ENCODE data around the gene NEDD9. TPM values are rescaled to one million over a fixed set of nuclear protein-coding genes. Genes with fewer than 3 reads are reported as not detected.
A peak's percentile ranks its signal among the peaks of the same experiment; 100 is the strongest.

The NEDD9 gene
- polyA plus RNA-seq, 1 of the 3 experiments (the other 2 are of a cell fraction), result 7.4 TPM

DNA sequence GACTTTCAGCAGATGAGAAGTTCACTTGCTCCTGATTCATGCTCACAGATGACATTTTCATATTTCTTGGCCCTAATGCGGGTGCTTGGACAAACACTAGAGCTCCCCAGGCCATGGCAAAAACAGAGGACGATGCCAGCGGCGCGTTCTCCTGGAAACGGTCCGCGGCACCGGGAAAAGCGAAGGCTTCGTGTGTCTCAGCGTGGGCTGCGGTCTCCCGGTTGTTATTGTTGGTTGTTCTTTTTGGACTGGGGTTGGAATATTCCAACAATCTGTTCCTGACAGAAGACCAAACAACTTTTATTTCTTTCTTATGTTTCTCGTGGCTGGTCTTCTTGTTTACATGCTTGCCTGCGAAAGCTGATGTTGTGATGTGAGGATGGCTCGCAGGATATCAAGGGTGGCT, 46.8 kb upstream of the NEDD9 start (continued):
- TF ChIP-seq PBX3 (IDR thresholded peaks at IDR 0.05), result no peak
- TF ChIP-seq FOXJ3 (CRISPR knock-in tag; IDR thresholded peaks at IDR 0.05), result no peak

DNA sequence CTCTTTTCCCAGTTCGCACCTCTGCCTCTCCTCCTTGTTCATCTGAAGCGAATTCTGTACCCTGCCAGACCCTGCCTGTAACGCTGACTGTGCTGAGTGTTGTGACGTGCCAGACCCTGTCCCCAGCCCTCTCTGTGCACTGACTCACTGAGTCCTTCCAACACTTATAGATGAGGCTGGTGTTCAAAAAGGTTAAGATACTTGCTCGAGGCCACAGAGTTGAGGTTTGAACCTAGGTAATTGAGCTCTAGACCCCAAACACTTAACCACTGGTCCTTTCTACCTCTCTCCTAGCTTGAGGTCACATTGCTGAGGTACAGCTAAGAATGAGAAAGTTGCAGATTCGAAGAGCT, 45.7 kb upstream of the NEDD9 start:
- Histone ChIP-seq H3K79me2 (ENCODE audit: insufficient read depth) (no peaks in the 10 kb centered on the region), H4K20me1 (ENCODE audit: insufficient read depth) (no peaks in the 10 kb centered on the region), H3K4me1 (ENCODE audit: control insufficient read depth in 1 of 2, insufficient read depth in 2 of 2, low read depth in 1 of 2, low read length in 1 of 2) (peaks cover 11 to 30% of the 10 kb centered on the region in 2 experiments; a peak in 3 of 4 replicates), H3K4me2 (no peak overlapping the region), H2AFZ (ENCODE audit: low read depth) (no peak overlapping the region; the same call in 1 of the 2 replicates), H3K9me2 (no peaks in the 10 kb centered on the region), H3K9ac (no peak overlapping the region), H3K9me3 (no peaks in the 10 kb centered on the region), H3F3A (replicated peaks; ENCODE audit: insufficient read depth) (peaks cover 5% of the 10 kb centered on the region), H3K4me3 (ENCODE audit: low read depth in 2 of 2, low read length in 1 of 2) (no peak overlapping the region), H3K27me3 (ENCODE audit: insufficient read depth) (no peaks in the 10 kb centered on the region), H3K36me3 (replicated peaks in 1 of 2; ENCODE audit: control insufficient read depth in 1 of 2, insufficient read depth in 2 of 2, low read length in 1 of 2) (no peaks in the 10 kb centered on the region), H3K27ac (ENCODE audit: low read depth in 2 of 2, low read length in 1 of 2) (peak overlapping the region in 1 of 2 experiments; percentile 4; a peak in 1 of 4 replicates)
- no peak for DNase-seq
- POLR2A ChIA-PET, result no interaction called here
- CTCF ChIA-PET, result interaction anchor here (0.6 to 1.4 kb wide), 3 partner anchors 9 to 115 kb away, joined by 3 to 4 read pairs (median 3); no protein-coding TSS in a partner anchor
- 84% methylated on average over 6 of the region's 6 CpGs for WGBS (ENCODE audit: low lambda C conversion rate)
- TF ChIP-seq, protein P1, sequence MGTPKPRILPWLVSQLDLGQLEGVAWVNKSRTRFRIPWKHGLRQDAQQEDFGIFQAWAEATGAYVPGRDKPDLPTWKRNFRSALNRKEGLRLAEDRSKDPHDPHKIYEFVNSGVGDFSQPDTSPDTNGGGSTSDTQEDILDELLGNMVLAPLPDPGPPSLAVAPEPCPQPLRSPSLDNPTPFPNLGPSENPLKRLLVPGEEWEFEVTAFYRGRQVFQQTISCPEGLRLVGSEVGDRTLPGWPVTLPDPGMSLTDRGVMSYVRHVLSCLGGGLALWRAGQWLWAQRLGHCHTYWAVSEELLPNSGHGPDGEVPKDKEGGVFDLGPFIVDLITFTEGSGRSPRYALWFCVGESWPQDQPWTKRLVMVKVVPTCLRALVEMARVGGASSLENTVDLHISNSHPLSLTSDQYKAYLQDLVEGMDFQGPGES (IDR thresholded peaks at IDR 0.05; ENCODE audit: low read depth, low read length), result no peak
- no peak for TF ChIP-seq RAD21 (IDR thresholded peaks at IDR 0.05; ENCODE audit: low read length)

- H3K27ac ChIP-seq (ENCODE audit: low read depth in 2 of 2, low read length in 1 of 2), result peak overlapping the region in 1 of 2 experiments; percentile 46; a peak in 3 of 4 replicates
- H3K9me3 ChIP-seq, result no peaks in the 10 kb centered on the region
- no peaks in the 10 kb centered on the region for H3K27me3 ChIP-seq (ENCODE audit: insufficient read depth)
- H3K36me3 ChIP-seq (replicated peaks in 1 of 2; ENCODE audit: control insufficient read depth in 1 of 2, insufficient read depth in 2 of 2, low read length in 1 of 2), result no peaks in the 10 kb centered on the region
- ChIA-PET POLR2A (no interaction called here), CTCF (interaction anchor here (0.6 to 1.4 kb wide), 3 partner anchors 10 to 116 kb away, joined by 3 to 4 read pairs (median 3); no protein-coding TSS in a partner anchor)
- H4K20me1 ChIP-seq (ENCODE audit: insufficient read depth), result no peaks in the 10 kb centered on the region
- H3F3A ChIP-seq (replicated peaks; ENCODE audit: insufficient read depth), result peaks cover 5% of the 10 kb centered on the region
- peak overlapping the region; percentile 19; the same call in 1 of the 2 replicates for H3K9ac ChIP-seq
- H3K4me3 ChIP-seq (ENCODE audit: low read depth in 2 of 2, low read length in 1 of 2), result no peak overlapping the region
- no peaks in the 10 kb centered on the region for H3K79me2 ChIP-seq (ENCODE audit: insufficient read depth)
- H3K9me2 ChIP-seq, result no peaks in the 10 kb centered on the region
- H3K4me2 ChIP-seq, result peak overlapping the region; percentile 53
- peak; percentile 25; the same call in 1 of the 2 replicates for TF ChIP-seq PBX3 (IDR thresholded peaks at IDR 0.05)
- TF ChIP-seq ELF1 (IDR thresholded peaks at IDR 0.05), result no peak
- peak in 1 of 2 experiments; percentile 24; a peak in 1 of 4 replicates for TF ChIP-seq EP300 (IDR thresholded peaks at IDR 0.05; ENCODE audit: borderline replicate concordance in 1 of 2, low read depth in 1 of 2, low read length in 1 of 2)
- no peak for TF ChIP-seq NRF1 (IDR thresholded peaks at IDR 0.05; ENCODE audit: low read depth, low read length)
- peak; percentile 42; the same call in 1 of the 2 replicates for TF ChIP-seq TCF12 (IDR thresholded peaks at IDR 0.05)
- TF ChIP-seq RXRA (IDR thresholded peaks at IDR 0.05; ENCODE audit: borderline replicate concordance, low read depth), result peak; percentile 31; the same call in 1 of the 2 replicates
- H2AFZ ChIP-seq (ENCODE audit: low read depth), result peak overlapping the region; percentile 53; the same call in 1 of the 2 replicates
- H3K4me1 ChIP-seq (ENCODE audit: control insufficient read depth in 1 of 2, insufficient read depth in 2 of 2, low read depth in 1 of 2, low read length in 1 of 2), result peaks cover 11 to 33% of the 10 kb centered on the region in 2 experiments; a peak in 3 of 4 replicates
- 86% methylated on average over 14 of the region's 14 CpGs for WGBS (ENCODE audit: low lambda C conversion rate)
- DNase-seq, result no peak
Observed at GRCh38 chr6:11277275-11278206, 45.1 kb upstream of the NEDD9 start.
